ENCODE results near the gene RPS26.

The RPS26 gene

DNA sequence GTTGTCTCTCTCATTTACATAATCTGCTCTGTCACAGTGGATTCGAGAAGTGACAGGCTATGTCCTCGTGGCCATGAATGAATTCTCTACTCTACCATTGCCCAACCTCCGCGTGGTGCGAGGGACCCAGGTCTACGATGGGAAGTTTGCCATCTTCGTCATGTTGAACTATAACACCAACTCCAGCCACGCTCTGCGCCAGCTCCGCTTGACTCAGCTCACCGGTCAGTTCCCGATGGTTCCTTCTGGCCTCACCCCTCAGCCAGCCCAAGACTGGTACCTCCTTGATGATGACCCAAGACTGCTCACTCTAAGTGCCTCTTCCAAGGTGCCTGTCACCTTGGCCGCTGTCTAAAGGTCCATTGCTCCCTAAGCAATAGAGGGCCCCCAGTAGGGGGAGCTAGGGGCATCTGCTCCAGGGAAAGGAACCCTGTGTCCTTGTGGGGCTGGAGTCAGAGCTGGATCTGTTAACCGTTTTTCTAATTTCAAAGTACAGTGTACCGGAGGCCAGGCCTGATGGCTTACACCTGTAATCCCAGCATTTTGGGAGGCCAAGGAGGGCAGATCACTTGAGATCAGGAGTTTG is 43.3 kb downstream of the RPS26 start:
- no peak for DNase-seq
- no peak overlapping the region for H3K27ac ChIP-seq (ENCODE audit: insufficient read depth, low read length, poor library complexity, severe bottlenecking)
- no peaks in the 10 kb centered on the region for H3K36me3 ChIP-seq (ENCODE audit: control insufficient read depth, insufficient read depth, low read length)

DNA sequence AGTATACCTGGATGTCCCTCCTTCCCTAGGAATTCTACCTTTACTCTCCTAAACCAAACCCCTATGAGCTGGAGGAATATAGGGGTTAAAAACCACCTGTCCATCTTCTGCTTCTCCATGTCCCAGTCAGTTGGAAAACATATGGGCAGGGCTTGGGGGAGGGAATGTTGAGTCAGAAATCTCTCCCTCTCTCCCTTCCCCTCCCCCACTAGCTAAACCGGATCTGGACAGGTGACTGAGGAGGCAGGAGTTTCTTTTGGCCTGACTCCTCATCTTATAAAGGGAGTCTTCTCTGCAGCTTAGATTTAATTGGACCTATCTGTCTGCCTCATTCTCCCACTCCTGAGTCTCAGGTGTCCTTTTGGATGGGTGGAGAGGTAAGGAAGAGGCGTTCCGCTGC is 44.4 kb downstream of the RPS26 start:
- Histone ChIP-seq H3K4me3 (ENCODE audit: insufficient read depth, low read depth, low read length, poor library complexity, severe bottlenecking) (no peak overlapping the region), H3K36me3 (ENCODE audit: control insufficient read depth, insufficient read depth, low read length) (no peaks in the 10 kb centered on the region), H3K27ac (ENCODE audit: insufficient read depth, low read length, poor library complexity, severe bottlenecking) (no peak overlapping the region), H3K9me3 (ENCODE audit: control insufficient read depth, low read length) (no peaks in the 10 kb centered on the region), H3K27me3 (replicated peaks; ENCODE audit: control insufficient read depth, insufficient read depth, low read length, poor library complexity, severe bottlenecking) (no peaks in the 10 kb centered on the region), H3K4me1 (ENCODE audit: control insufficient read depth, insufficient read depth, low read length, poor library complexity, severe bottlenecking) (no peaks in the 10 kb centered on the region)
- no peak for DNase-seq

More for the DNA sequence above, 43.3 kb downstream of the RPS26 start:
- no peak overlapping the region for H3K4me3 ChIP-seq (ENCODE audit: insufficient read depth, low read depth, low read length, poor library complexity, severe bottlenecking)
- peaks cover 9% of the 10 kb centered on the region for H3K4me1 ChIP-seq (ENCODE audit: control insufficient read depth, insufficient read depth, low read length, poor library complexity, severe bottlenecking)
- H3K27me3 ChIP-seq (replicated peaks; ENCODE audit: control insufficient read depth, insufficient read depth, low read length, poor library complexity, severe bottlenecking) = no peaks in the 10 kb centered on the region
- H3K9me3 ChIP-seq (ENCODE audit: control insufficient read depth, low read length) = no peaks in the 10 kb centered on the region

DNA sequence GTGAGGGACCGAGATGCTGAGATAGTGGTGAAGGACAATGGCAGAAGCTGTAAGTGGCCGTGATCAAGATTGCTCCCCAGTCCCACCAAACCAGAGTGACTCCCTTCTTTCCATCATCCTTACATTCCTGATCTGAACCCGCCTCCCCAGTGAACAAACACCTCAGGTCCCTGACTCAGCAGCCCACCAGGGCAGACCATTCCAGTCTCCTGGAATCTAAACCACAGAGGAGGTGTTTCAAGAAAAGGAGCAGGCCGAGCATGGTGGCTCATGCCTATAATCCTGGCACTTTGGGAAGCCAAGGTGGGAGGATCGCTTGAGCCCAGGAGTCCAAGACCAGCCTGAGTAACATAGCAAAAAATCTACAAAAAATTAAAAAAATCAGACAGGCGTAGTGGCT is 44.9 kb downstream of the RPS26 start:
- Histone ChIP-seq H3K36me3 (ENCODE audit: control insufficient read depth, insufficient read depth, low read length) (no peaks in the 10 kb centered on the region), H3K27me3 (replicated peaks; ENCODE audit: control insufficient read depth, insufficient read depth, low read length, poor library complexity, severe bottlenecking) (no peaks in the 10 kb centered on the region), H3K9me3 (ENCODE audit: control insufficient read depth, low read length) (no peaks in the 10 kb centered on the region), H3K4me1 (ENCODE audit: control insufficient read depth, insufficient read depth, low read length, poor library complexity, severe bottlenecking) (no peaks in the 10 kb centered on the region), H3K27ac (ENCODE audit: insufficient read depth, low read length, poor library complexity, severe bottlenecking) (no peak overlapping the region), H3K4me3 (ENCODE audit: insufficient read depth, low read depth, low read length, poor library complexity, severe bottlenecking) (no peak overlapping the region)
- DNase-seq = no peak

DNA sequence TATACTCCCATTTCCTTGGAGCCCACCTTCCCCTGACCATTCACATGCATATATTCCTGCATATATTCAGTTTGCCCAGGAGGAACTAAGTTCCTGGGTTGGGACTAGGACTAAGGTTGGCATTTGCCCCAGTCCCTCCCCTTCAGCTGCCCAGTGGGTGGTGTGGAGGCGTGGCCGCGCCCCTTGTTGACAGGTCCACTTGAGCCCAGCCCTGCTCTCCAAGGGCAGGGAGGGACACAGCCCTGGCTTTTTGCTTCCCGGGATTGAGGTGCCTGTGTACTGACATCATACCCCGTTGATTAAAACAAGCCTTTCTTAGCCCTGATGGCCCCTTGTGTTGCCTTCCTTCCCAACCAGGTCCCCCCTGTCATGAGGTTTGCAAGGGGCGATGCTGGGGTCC is 45.5 kb downstream of the RPS26 start:
- DNase-seq = no peak
- H3K36me3 ChIP-seq (ENCODE audit: control insufficient read depth, insufficient read depth, low read length) = no peaks in the 10 kb centered on the region
- no peaks in the 10 kb centered on the region for H3K4me1 ChIP-seq (ENCODE audit: control insufficient read depth, insufficient read depth, low read length, poor library complexity, severe bottlenecking)

More for the DNA sequence above, 45.5 kb downstream of the RPS26 start:
- H3K4me3 ChIP-seq (ENCODE audit: insufficient read depth, low read depth, low read length, poor library complexity, severe bottlenecking) = no peak overlapping the region
- no peaks in the 10 kb centered on the region for H3K27me3 ChIP-seq (replicated peaks; ENCODE audit: control insufficient read depth, insufficient read depth, low read length, poor library complexity, severe bottlenecking)
- no peak overlapping the region for H3K27ac ChIP-seq (ENCODE audit: insufficient read depth, low read length, poor library complexity, severe bottlenecking)
- H3K9me3 ChIP-seq (ENCODE audit: control insufficient read depth, low read length) = no peaks in the 10 kb centered on the region

Data from effector memory CD4-positive, alpha-beta T cell (primary cell).